HG02571 (cell line): ENCODE data around the gene MYO15A.

Experiments used
- ATAC-seq: cut with Tn5 transposase; IDR thresholded peaks from one replicate; pipeline ENCODE4 v1.9.1; 2021; ENCODE audit warnings: mild to moderate bottlenecking, moderate library complexity; ENCODE audit not compliant: unreplicated experiment

The MYO15A gene

DNA sequence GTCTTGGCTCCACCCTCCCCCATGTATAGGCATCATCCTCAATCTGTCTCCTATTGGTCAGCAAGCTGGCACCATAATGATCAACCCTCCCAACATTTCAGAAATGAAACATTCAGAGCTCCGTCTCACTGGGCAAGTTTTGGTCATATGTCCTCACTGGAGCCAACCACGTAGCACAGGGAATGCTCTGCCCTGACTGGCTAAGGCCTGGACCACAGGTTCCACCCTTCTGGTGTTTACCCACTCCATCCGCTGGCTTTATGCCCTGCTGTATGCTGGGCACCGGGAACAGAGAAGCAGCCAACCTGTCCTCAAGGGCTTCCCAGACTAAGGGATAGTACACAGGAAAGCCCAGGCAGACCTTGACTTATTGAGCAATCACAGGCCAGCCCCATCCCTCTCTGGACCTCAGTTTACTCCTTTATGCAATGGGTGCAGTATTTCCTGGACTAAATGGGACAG lies 20.5 kb downstream of the MYO15A start:
- no peak for ATAC-seq

GRCh38 chr17:18132711-18133110 lies 24.2 kb downstream of the MYO15A start:
- no peak for ATAC-seq

GRCh38 chr17:18136357-18136756 lies 27.8 kb downstream of the MYO15A start:
- no peak for ATAC-seq

GRCh38 chr17:18138065-18138749 lies 29.7 kb downstream of the MYO15A start:
- no peak for ATAC-seq

DNA sequence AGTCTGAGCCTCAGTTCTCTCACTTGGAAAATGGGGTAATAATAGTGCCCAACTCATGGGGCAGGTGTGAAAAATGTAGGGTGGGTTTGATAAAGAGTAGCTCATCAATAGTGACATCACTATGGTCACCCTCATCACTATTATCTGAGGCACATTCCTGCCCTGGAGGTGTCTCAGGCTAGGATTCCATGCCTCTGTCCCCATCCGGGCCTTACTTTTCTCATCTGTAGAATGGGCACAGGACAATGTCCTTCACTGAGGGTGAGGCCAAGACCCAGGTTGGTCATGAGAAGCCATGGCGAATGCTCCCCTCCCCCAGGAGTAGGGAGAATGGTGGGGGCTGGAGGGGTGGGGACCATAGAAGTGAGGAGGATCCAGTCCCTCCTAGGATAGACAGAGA lies 30.5 kb downstream of the MYO15A start:
- ATAC-seq = no peak

GRCh38 chr17:18139498-18139897 lies 30.9 kb downstream of the MYO15A start:
- no peak for ATAC-seq

- no peak for ATAC-seq
Observed at GRCh38 chr17:18139949-18140348, 31.4 kb downstream of the MYO15A start.

DNA sequence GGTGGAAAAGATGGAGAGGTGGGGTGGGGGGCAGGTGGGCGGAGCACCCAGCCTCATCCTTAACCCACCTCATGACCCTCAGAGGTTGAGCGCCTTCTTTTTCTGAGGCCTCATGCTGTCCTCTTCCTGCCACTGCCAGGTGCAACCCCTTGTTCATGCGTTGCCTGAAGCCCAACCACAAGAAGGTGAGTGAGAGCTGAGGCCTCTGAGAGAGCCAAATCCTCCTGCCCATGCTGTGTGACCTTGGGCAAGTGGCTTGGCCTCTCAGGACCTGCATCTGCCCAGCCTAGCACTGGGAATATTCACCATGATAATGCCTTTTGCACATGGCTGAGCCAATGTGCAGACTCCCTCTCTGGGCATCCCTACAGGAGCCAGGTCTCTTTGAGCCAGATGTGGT lies 32.1 kb downstream of the MYO15A start:
- ATAC-seq = no peak

- ATAC-seq = no peak
Observed at GRCh38 chr17:18141210-18141803, 32.8 kb downstream of the MYO15A start.

GRCh38 chr17:18142417-18142816 lies 33.9 kb downstream of the MYO15A start:
- no peak for ATAC-seq

- ATAC-seq = no peak
Observed at GRCh38 chr17:18143044-18143936, 34.7 kb downstream of the MYO15A start.

GRCh38 chr17:18144261-18144660 lies 35.7 kb downstream of the MYO15A start:
- ATAC-seq = no peak

- ATAC-seq = no peak
Observed at GRCh38 chr17:18144855-18145254, 36.3 kb downstream of the MYO15A start.

- no peak for ATAC-seq
Observed at GRCh38 chr17:18145811-18146210, 37.3 kb downstream of the MYO15A start.

DNA sequence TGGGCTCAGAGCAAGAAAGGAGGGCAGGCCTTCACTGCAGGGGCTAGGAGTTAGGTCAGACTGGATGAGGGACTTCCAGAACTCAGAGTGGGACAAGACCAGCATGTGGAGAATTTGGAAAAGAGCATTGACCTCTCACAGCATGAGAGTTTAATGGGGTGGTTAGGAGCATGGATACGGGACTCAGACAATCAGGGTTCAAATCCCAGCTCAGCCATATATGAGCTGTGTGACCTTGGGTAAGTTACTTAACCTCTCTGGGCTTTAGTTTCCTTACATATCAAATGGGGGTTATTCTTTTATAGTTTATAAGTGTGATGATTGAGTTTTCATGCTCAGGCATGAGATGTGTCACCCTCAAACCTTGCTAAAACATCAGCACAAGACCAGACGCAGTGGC lies 37.7 kb downstream of the MYO15A start:
- ATAC-seq = no peak

GRCh38 chr17:18146980-18147379 lies 38.4 kb downstream of the MYO15A start:
- no peak for ATAC-seq

GRCh38 chr17:18148586-18148985 lies 40.0 kb downstream of the MYO15A start:
- no peak for ATAC-seq

DNA sequence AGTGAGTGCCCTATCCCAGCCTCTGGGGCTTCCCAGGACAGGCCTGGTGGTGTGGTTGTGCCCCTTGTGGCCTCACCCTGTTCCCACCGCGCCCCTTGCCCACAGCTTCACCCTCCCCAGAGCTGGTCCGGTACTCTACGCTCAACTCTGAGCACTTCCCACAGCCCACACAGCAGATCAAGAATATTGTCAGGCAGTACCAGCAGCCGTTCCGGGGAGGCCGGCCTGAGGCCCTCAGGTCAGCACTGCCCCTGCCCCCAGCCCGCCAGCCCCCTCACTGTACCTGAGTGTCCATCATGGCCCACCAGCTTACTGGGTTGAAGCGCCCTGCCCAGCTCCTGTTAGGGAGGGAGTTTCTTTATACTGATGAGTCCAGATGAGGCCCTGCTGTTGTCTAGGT lies 42.7 kb downstream of the MYO15A start:
- ATAC-seq = no peak

GRCh38 chr17:18155179-18155578 lies 46.6 kb downstream of the MYO15A start:
- no peak for ATAC-seq

- no peak for ATAC-seq
Observed at GRCh38 chr17:18156171-18156975, 47.8 kb downstream of the MYO15A start.

DNA sequence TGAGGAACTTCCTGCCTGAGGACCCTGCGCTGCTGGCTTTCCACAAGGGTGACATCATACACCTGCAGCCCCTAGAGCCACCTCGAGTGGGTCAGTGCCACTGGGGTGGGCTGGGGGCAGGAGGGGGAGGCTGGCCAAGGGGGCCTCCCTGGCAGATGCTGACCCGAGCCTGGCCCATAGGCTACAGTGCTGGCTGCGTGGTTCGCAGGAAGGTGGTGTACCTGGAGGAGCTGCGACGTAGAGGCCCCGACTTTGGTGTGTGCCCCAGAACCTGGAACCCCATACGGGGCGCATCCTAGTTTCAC lies 48.4 kb downstream of the MYO15A start:
- no peak for ATAC-seq
